ENCODE measurements around the gene ERLEC1. TPM values are rescaled to one million over a fixed set of nuclear protein-coding genes. Genes with fewer than 3 reads are reported as not detected.

The ERLEC1 gene
- total RNA-seq, 6 experiments from 2014 or later = 86.0 to 102 (median 93.7) TPM

- Mint-ChIP-seq H3K27ac (no peak overlapping the region), H3K36me3 (ENCODE audit: low read depth) (peaks cover 4% of the 10 kb centered on the region; the same call in 1 of the 2 replicates), H3K27me3 (ENCODE audit: insufficient read depth) (no peaks in the 10 kb centered on the region; the same call in none of the 2 replicates), H3K4me3 (no peak overlapping the region), H3K4me1 (ENCODE audit: low read depth) (peaks cover 29% of the 10 kb centered on the region), H3K9me3 (no peaks in the 10 kb centered on the region)
- TF ChIP-seq CTCF (IDR thresholded peaks at IDR 0.05) = no peak
- no peak for DNase-seq
Measured at GRCh38 chr2:53770264-53770663, 16.6 kb upstream of the ERLEC1 start.

- TF ChIP-seq CTCF (IDR thresholded peaks at IDR 0.05) = no peak
- Mint-ChIP-seq H3K4me1 (ENCODE audit: low read depth) (peaks cover 6% of the 10 kb centered on the region), H3K27ac (peak overlapping the region; percentile 28), H3K9me3 (no peaks in the 10 kb centered on the region), H3K4me3 (no peak overlapping the region), H3K36me3 (ENCODE audit: low read depth) (peaks cover 25% of the 10 kb centered on the region; the same call in 1 of the 2 replicates), H3K27me3 (ENCODE audit: insufficient read depth) (no peaks in the 10 kb centered on the region; the same call in 1 of the 2 replicates)
- DNase-seq = no peak
Measured at GRCh38 chr2:53777134-53777533, 9.7 kb upstream of the ERLEC1 start.

- Mint-ChIP-seq H3K9me3 (no peaks in the 10 kb centered on the region), H3K36me3 (ENCODE audit: low read depth) (peaks cover 21% of the 10 kb centered on the region; the same call in 1 of the 2 replicates), H3K27me3 (ENCODE audit: insufficient read depth) (no peaks in the 10 kb centered on the region), H3K27ac (no peak overlapping the region), H3K4me3 (no peak overlapping the region), H3K4me1 (ENCODE audit: low read depth) (peaks cover 6% of the 10 kb centered on the region)
- no peak for TF ChIP-seq CTCF (IDR thresholded peaks at IDR 0.05)
- DNase-seq = no peak
Measured at GRCh38 chr2:53778536-53779162, 8.2 kb upstream of the ERLEC1 start.

- no peak for DNase-seq
- peaks cover 16% of the 10 kb centered on the region for H3K4me1 Mint-ChIP-seq (ENCODE audit: low read depth)
- H3K27ac Mint-ChIP-seq = no peak overlapping the region
- no peak for TF ChIP-seq CTCF (IDR thresholded peaks at IDR 0.05)
- H3K27me3 Mint-ChIP-seq (ENCODE audit: insufficient read depth) = no peaks in the 10 kb centered on the region
- peaks cover 21% of the 10 kb centered on the region; the same call in 1 of the 2 replicates for H3K36me3 Mint-ChIP-seq (ENCODE audit: low read depth)
- no peak overlapping the region for H3K4me3 Mint-ChIP-seq
- no peaks in the 10 kb centered on the region for H3K9me3 Mint-ChIP-seq
Measured at GRCh38 chr2:53780056-53780455, 6.8 kb upstream of the ERLEC1 start.

GRCh38 chr2:53782676-53783075, 4.2 kb upstream of the ERLEC1 start:
- H3K9me3 Mint-ChIP-seq = no peaks in the 10 kb centered on the region
- peaks cover 26% of the 10 kb centered on the region for H3K36me3 Mint-ChIP-seq (ENCODE audit: low read depth)
- H3K27ac Mint-ChIP-seq = peak overlapping the region; percentile 26; the same call in 1 of the 2 replicates
- H3K4me3 Mint-ChIP-seq = no peak overlapping the region
- H3K4me1 Mint-ChIP-seq (ENCODE audit: low read depth) = peaks cover 17% of the 10 kb centered on the region
- no peaks in the 10 kb centered on the region; the same call in 1 of the 2 replicates for H3K27me3 Mint-ChIP-seq (ENCODE audit: insufficient read depth)
- no peak for DNase-seq
- TF ChIP-seq CTCF (IDR thresholded peaks at IDR 0.05) = no peak
